ENCODE results near the gene MTMR12.
A peak's percentile ranks its signal among the peaks of the same experiment; 100 is the strongest.

MTMR12 gene, protein sequence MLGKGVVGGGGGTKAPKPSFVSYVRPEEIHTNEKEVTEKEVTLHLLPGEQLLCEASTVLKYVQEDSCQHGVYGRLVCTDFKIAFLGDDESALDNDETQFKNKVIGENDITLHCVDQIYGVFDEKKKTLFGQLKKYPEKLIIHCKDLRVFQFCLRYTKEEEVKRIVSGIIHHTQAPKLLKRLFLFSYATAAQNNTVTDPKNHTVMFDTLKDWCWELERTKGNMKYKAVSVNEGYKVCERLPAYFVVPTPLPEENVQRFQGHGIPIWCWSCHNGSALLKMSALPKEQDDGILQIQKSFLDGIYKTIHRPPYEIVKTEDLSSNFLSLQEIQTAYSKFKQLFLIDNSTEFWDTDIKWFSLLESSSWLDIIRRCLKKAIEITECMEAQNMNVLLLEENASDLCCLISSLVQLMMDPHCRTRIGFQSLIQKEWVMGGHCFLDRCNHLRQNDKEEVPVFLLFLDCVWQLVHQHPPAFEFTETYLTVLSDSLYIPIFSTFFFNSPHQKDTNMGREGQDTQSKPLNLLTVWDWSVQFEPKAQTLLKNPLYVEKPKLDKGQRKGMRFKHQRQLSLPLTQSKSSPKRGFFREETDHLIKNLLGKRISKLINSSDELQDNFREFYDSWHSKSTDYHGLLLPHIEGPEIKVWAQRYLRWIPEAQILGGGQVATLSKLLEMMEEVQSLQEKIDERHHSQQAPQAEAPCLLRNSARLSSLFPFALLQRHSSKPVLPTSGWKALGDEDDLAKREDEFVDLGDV
- total RNA-seq = 38.6 to 45.0 reads per million in 2 donors

DNA sequence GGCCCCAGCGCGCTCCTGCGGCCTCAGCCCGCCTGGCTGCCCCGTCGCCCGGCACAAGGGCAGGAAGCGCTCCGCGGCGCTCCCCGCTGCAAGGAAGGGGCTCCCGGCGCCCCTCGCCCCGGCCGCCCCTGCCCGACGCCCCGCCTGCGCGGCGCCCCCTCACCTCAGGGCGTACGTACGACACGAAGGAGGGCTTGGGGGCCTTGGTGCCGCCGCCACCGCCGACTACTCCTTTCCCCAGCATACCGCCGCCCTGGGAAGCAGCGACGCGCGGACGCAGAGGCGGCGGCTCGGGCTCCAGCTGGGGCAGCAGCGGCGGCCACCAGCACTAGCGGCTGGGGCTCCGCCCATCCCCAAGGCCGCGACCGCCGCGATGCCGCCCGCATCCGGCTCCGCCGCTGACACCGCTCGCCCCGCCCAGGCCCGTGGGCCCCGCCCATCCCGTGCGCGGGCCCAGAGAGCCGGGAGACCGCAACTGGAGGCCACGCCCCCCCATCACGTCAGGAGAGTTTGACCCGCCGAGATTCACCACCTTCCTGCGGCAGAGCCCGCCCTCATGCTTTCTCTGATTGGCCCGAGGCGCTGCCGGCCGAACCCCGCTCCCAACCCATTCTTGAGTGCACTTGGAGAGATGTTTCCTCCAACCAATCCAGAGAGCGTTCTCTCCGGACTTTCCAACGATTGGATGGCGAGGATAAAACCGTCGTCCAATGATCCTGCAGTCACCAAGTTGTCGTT is at the start of gene MTMR12:
MTMR12 (minus strand) TSS at position 345 of the 738 bp plus-strand sequence; CDS start at position 244, 101 bp downstream.
- DNase-seq = peak; percentile 99

DNA sequence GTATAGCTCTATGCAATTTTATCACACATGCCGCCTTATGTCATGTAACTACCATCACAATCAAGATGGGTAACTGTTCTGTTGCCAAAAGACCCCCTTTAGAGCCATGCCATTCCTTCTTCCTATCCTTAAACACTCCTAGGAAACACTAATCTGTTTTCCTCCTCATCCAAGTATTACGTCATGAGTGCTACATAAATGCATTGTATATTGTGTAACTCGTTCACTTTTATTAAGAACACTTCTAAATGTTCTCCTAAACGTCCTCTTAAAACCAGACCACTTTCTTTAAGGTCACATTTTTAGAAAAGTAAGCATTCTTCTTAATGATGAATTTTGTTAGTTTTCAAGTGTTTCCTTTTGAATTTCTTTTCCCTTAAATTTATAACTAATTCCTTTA is 49.8 kb upstream of the MTMR12 start:
- no peak for DNase-seq

DNA sequence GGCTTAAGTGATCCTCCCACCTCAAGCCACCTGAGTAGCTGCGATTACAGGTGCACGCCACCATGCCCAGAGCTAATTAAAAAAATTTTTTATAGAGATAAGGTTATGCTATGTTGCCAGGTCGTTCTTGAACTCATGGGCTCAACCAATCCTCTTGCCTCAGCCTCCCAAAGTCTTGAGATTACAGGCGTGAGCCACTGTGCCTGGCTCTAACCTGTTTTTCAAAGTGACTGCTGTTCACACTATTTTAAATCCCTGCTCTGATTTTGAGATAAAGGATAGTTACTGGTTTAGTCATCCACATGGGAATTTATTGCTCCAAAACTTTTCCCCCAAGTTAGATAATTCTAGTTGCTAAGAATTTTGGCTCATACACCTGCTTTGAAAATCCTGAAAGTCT is 48.2 kb upstream of the MTMR12 start:
- no peak for DNase-seq

DNA sequence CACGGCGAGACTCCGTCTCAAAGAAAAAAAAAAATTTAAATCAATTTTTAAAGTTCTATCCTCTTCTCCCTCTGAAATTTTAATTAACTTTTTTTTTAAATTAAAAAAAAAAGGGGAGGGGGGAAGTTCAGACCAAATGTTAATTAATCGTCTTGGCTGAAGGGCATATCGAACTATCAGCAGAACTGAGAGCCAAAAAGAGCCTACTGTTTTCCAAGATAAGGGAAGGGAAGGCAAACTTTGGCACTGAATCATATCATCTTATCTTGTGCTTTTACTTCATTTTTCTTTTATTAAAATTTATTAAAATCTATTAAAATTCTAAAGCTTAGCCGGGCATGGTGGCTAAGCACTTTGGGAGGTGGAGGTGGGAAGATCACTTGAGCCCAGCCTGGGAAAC is 45.9 kb upstream of the MTMR12 start:
- no peak for DNase-seq

DNA sequence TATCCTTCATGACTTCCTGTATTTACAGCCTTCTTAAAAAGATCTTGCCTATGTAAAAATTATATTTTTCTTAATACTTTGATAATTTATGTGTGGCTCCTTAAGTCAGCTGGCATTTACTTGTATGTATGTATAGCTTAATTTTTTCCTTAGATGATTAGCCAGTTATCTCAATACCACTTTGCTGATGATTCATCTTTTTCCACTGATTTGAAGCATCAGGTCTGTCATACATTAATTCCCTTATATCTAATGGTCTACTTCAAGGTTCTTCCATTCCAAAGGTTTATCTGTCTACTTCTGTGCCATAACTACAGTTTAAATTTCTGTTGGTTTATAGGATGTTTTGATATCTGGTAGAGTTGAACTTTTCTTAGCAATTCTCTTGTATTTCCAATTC is 44.9 kb upstream of the MTMR12 start:
- DNase-seq = no peak

DNA sequence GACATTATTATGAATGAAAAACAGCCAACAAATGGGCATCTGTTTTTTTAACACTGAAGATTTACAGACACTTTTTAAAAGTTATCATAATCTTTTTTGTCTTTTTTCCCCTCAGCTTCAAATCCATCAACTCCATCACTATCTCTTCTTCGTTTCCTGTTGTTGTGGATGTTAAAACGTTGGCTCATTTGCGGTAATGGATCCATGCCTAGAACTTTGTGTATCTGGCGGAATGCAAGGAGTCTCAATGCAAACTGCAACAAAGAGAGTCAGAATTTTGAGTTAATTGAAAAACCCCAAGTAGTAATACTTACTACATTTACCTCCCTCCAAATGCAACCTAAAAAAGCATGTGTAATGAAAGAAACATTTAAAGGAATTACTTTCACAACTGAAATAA is 42.9 kb upstream of the MTMR12 start:
- DNase-seq = no peak

DNA sequence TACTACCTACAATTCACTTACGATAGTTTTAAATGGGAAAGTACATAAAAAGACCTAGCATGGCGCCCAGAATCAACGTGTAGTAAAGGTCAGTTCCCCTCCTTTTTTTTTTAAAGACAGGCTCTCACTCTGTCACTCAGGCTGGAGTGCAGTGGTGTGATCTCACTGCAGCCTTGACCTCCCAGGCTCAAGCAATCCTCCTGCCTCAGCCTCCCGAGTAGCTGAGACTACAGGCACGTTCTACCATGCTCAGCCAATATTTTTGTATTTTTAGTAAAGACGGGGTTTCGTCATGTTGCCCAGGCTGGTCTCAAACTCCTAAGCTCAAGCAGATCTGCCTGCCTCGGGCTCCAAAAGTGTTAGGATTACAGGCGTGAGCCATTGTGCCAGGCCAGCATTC is 40.7 kb upstream of the MTMR12 start:
- no peak for DNase-seq

DNA sequence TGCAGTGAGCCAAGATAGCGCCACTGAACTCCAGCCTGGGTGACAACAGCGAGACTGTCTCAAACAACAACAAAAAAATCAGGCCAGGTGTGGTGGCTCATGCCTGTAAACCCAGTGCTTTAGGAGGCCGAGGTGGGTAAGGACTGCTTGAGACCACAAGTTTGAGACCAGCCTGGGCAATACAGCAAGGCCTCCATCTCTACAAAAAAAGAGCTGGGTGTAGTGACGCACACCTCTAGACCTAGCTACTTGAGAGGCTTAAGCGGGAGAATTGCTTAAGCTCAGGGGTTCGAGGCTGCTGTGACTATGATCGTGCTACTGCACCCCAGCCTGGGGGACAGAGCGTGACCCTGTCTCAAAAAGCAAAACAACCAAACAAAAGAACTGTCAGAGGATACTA is 39.9 kb upstream of the MTMR12 start:
- no peak for DNase-seq

DNA sequence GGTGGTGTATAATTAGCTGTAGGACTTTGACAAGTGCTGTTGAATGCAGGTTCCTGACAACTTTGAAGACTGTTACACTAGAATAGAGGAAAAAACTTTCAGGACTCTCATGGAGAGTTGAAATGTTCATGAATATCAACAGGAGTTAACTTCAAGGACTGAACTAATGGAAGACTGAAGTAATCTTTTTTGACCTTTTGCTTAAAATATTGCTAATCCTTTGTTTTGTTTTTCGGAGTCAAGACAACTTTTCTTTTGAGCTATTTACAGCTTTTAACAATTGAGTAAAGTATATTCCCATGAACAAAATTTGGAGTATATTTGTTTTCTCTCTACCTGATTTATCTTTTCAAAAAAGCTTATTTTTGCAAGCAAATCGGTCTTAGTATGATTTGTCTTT is 34.1 kb upstream of the MTMR12 start:
- DNase-seq = no peak

DNA sequence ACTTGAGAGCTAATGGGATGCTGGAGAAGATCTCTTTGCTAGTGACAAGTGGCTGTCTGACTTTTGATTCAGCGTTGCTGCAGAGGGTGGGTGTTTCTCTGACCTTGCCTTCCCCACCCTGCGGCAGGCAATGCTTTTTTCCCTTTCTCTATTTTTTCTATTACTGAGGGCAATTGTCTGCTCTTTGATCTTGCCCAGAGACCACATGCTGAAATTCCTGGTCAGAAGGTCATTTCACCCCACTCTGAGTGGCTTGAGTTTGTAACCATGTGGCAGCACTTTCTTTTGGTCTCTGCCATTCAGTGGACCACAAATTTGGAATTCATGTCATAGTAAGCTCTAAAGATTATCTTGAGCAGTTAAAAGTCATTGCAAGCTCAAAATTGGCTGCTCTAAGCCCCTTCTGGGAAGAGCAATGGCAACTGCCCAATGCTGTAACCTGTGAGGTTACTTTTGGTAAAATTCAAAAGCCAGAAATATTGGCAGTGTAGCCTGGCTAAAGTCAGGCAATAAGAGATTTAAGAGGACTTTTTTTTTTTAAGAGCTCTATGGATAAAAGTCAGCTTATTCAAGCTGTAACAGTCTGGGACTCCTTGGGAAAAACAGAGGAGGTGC is 30.4 kb upstream of the MTMR12 start:
- DNase-seq = no peak

DNA sequence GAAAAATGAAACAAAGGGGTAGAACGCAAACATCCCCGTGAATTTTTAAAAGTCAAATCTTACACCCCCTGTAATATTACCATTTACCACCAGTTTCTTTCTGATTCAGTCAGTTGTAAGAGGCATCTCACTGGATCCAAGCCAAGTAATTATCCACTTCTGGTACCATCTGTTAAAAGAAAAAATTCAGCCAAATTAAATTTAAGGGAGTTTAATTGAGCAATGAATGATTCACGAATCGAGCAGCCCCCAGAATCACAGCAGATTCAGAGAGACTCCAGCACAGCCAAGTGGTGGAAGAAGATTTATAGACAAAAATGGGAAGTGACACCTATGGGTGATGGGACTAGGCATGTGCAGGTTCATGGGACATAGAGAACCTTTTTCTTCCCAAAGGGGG is 29.9 kb upstream of the MTMR12 start:
- DNase-seq = no peak

DNA sequence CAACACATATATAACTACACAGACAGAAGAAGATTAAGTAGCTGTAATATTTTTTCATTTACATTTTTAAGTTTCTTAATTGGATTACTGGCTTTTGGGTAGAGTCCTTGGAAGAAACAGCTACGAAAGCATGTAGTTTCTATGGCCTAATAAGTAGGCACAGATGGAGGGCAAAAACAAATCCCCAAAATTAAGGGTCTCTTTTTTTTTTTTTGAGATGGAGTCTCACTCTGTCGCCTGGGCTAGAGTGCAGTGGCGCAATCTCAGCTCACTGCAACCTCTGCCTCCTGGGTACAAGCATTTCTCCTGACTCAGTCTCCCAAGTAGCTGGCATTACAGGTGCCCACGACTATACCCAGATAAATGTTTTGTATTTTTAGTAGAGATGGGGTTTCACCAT is 27.1 kb upstream of the MTMR12 start:
- DNase-seq = no peak

DNA sequence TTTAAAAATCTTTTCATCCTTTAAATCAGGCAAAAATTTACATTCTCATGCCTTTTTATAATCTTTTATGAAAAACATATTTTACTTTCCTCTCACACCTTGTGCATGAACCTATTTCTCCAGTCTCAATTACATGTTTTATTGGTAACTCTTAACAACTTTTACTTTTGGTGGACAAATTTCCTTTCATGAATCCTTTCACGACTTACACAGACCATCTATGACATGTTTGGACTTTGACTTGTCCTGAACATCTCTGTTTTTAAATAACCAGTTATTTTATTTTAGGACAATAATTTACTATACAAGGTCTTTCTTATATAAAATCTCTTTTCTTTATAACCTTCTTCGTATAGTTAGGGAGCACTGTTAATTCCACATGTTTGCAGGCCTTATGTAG is 26.5 kb upstream of the MTMR12 start:
- DNase-seq = no peak

DNA sequence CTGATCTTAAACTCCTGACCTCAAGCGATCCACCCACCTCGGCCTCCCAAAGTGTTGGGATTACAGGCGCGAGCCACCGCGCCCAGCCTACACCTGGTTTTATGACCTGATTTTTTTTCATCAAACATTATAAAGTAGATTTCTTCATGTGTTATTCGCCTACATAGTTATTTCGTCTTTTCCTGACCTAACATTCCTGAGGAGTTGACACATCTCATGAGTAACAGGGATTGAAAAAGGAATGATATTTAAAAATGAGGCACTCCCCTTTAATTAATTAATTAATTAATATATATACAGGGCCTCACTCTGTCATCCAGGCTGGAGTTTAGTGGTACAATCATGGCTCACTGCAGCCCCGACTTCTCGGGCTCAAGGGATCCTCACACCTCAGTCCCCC is 20.2 kb upstream of the MTMR12 start:
- no peak for DNase-seq

DNA sequence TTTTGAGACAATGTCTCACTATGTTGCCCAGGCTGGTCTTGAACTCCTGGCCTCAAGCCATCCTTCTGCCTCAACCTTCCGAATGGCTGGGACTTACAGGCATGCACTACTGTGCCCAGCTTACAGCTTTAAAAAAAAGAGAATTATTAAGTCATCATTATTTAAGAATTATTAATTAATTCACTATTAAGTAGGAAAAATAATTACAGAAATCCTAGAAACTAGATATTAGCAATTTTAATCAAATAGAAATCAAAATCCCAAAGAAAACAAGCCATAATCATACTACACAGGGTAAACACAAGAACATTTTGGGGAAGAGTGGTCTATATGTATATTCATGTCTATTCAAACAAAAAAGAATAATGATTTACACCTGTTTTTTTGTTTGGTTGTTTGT is 19.6 kb upstream of the MTMR12 start:
- no peak for DNase-seq

DNA sequence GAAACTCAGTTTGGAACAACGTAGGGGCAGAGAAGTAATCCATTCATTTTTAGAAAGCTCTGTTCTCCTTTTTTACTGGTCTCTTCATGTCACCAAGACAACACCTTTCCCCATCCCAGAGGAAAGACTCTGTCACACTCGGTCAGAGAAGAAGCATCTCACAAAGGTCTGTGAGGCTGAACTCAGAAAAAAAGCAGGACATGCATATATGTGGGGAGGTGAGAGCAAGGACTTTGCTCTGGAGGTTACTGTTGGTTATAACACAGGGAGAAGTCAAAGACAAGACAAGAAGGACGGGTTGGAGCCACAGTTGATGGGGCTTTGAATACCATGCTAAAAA is 19.2 kb upstream of the MTMR12 start:
- no peak for DNase-seq

DNA sequence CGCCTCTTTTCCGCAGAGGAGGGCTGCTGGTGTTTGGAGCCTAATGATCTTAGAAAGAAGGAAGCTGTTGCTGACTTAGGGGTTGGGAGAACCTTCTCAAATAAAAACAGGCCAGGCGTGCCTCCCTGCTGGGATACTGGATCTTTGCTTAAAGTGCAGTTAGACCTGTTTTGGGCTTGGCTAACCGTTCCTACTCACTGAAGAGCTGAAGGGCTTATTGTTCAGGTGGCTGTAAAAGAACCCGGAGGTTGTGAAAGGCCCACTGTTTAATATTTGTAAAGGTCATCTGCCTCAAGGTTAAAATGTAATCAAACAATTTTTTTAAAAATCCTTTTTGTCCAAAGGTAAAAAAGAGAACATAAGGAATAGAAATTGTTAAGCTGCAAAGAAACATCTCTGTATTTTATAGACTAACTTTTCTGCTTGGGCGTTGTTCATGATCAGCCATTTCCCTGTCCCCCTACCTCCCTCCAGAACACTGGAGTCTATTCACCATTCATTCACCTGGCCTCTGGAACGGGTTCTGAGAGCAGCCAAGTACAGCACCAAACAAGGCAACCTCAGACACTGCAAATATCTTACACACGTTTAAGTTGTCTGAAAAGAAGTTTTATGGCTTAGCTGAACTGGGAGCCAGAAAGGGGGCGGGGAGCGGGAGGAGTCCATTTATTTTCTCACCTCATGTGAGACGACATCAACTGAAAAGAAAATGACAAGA is 18.6 kb upstream of the MTMR12 start:
- no peak for DNase-seq

DNA sequence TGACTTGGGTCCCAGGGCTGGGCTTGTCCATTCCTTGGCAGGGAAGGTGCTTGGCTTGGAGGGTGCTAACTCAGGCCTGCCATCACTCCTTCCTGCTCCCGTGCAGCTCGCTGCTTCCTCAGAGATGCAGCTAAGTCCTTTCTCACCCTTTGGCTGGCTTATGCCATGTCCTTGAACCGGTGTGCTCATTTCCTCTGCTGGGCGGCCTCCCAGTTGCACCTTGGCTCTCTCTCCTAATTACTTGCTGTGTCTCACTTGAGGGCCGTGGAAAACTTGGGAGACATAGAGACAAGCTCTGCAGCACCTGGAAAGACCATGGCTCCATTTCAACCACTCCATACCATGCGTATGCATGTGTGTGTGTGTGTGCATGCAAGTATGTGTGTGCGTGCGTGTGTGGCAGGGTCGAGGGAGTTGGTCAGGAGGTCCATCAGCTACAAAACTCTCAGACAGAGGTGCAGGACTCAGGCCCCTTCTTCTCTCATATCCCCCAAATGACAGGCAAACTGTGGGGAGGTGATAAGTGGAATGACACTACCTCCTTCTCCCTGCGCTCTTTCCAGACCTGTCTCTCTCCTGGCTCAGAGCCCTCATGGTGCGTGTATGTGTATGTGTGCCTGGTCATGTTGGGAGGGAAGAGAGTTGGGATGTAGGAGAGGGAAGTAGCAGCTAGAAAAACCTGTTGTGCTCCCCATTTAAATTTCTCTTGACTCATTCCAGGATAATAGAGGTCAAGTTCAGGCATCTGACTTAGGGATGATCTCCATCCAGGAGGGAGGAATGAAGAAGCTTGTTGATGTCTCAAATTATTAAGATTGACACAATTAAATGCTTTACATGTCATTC is 17.6 kb upstream of the MTMR12 start:
- no peak for DNase-seq

DNA sequence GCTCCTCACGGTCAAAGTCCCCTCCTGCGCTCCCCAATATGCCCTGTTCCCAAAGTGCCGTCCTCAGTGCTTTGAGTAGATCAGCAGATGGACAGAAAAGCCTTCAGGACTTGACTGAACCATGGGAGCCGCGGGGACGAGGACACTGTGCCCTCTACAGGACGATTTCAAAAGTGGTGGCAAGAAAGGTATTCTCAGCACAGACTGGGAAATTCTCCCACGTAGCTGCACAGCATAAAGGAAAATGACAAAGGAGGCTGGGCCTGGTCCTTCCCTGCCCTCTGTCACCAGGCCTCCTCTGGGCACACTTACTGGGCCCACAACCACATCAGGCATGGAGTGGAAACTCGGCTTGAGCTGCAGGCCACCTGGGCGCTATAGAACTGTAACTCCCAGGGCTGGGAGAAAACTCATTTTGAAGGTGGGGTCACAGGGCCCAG is 16.7 kb upstream of the MTMR12 start:
- peak; percentile 23 for DNase-seq

DNA sequence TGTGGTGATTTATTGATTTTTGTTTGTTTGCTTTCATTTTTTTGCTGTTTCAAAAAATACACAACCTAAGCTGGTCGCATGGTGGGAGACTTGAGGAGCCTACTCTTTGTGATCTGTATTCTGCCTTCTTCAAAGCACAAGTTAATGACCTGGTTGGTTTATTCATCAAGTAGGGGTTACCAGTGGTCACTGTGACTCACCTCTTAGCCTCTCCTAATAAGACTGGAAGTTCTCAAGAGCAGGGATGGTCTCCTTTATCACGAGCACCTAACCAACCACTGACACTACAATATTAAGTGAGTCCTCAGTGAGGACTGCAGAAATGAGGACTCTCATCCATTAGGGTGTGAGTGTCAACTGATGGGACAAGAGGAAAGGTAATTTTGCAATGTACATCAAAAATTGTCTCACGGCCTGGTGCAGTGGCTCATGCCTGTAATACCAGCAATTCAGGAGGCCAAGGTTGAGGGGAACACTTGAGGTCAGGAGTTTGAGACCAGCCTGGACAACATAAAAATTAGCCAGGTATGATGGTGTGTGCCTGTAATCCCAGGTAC is 13.6 kb upstream of the MTMR12 start:
- no peak for DNase-seq

DNA sequence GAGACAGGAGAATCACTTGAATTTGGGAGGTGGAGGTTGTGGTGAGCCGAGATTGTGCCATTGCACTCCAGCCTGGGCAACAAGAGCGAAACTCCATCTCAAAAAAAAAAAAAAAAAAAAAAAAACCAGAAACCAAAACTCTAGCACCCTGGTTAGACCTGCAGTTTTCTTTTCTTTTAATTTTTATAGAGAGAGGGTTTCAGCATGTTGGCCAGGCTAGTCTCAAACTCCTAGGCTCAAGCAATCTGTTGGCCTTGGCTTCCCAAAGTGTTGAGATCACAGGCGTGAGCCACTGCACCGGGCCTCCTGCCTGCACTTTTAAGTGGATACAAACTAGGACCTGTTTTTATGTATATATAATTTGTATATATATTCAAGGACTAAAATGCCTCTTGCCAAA is 12.9 kb upstream of the MTMR12 start:
- no peak for DNase-seq
